ENCODE measurements around the gene MAGEF1.

- TF ChIP-seq KDM1A (IDR thresholded peaks at IDR 0.05; ENCODE audit: borderline replicate concordance, low read length) (no peak), EZH2 (IDR thresholded peaks at IDR 0.05; ENCODE audit: low read depth, low read length, severe bottlenecking) (no peak), USF2 (IDR thresholded peaks at IDR 0.05; ENCODE audit: low read length) (no peak), CTCF (IDR thresholded peaks at IDR 0.05; ENCODE audit: control extremely low read depth in 1 of 3, insufficient read depth in 1 of 3, low read depth in 1 of 3, low read length in 3 of 3) (no peak), SIN3A (conservative IDR thresholded peaks at IDR 0.05 in 1 of 2, IDR thresholded peaks at IDR 0.05 in 1 of 2; ENCODE audit: low read depth in 1 of 2, low read length in 2 of 2) (no peak), EP300 (IDR thresholded peaks at IDR 0.05; ENCODE audit: borderline replicate concordance in 1 of 2, low read depth in 2 of 2, low read length in 2 of 2) (no peak), KDM5A (IDR thresholded peaks at IDR 0.05; ENCODE audit: low read length) (no peak), CEBPB (IDR thresholded peaks at IDR 0.05; ENCODE audit: low read depth, low read length) (no peak), SIX5 (IDR thresholded peaks at IDR 0.05; ENCODE audit: low read depth, low read length) (no peak), CHD2 (IDR thresholded peaks at IDR 0.05; ENCODE audit: low read length) (no peak), RNF2 (IDR thresholded peaks at IDR 0.05; ENCODE audit: borderline replicate concordance, low read depth, low read length, missing control alignments, poor library complexity, severe bottlenecking) (no peak), POLR2A (IDR thresholded peaks at IDR 0.05; ENCODE audit: control extremely low read depth in 1 of 2, low read depth in 2 of 2, low read length in 2 of 2) (no peak), SIRT6 (IDR thresholded peaks at IDR 0.05; ENCODE audit: low read length) (no peak), RAD21 (IDR thresholded peaks at IDR 0.05 in 1 of 2, conservative IDR thresholded peaks at IDR 0.05 in 1 of 2; ENCODE audit: low read depth in 2 of 2, low read length in 2 of 2) (no peak)
Measured at GRCh38 chr3:184688251-184688881, 23.5 kb downstream of the MAGEF1 start.
